HepG2 (cell line): Measurements from ENCODE around the gene BCL2L11. TPM values are rescaled to one million over a fixed set of nuclear protein-coding genes. Genes with fewer than 3 reads are reported as not detected.

ENCODE experiments used
- CCAR2 ChIP-seq: fragments of 200-400 bp; formaldehyde crosslinking; optimal IDR thresholded peaks from 2 replicates; pipeline ENCODE3; 2018; ENCODE audit warnings: low read depth, mild to moderate bottlenecking, low read length, moderate library complexity
- ELF1 ChIP-seq: sonication (generic); formaldehyde crosslinking; IDR thresholded peaks from 2 replicates; pipeline ENCODE4 v1.4.0; 2020; ENCODE audit warnings: missing genetic modification reagents
- FOXP1 ChIP-seq, 2 experiments: fragments of 450-650 bp in 1 of 2; IDR thresholded peaks; 2 replicates each; pipeline ENCODE4 v1.6.1; 2017 to 2018; ENCODE audit warnings: antibody characterized with exemption in 1 of 2
- KAT2B ChIP-seq: fragments of 150-350 bp; IDR thresholded peaks from 2 replicates; pipeline ENCODE4 v1.6.1; 2014; ENCODE audit warnings: low read depth, low read length, borderline replicate concordance
- KLF6 ChIP-seq: IDR thresholded peaks from 2 replicates; pipeline ENCODE4 v1.8.0; 2016; ENCODE audit warnings: missing biosample characterization, missing genetic modification reagents
- NFYC ChIP-seq: IDR thresholded peaks from 2 replicates; pipeline ENCODE4 v1.6.1; 2016; ENCODE audit warnings: missing genetic modification reagents, missing compliant biosample characterization
- SMC3 ChIP-seq: IDR thresholded peaks from 2 replicates; pipeline ENCODE4 v1.6.1; 2011; ENCODE audit warnings: low read length, improper control_type of control experiment
- STAG1 ChIP-seq: sonication (generic); formaldehyde crosslinking; IDR thresholded peaks from 2 replicates; pipeline ENCODE4 v1.4.0; 2020; ENCODE audit warnings: missing genetic modification reagents
- THAP11 ChIP-seq: IDR thresholded peaks from 2 replicates; pipeline ENCODE4 v1.6.1; 2016; ENCODE audit warnings: missing biosample characterization, missing genetic modification reagents
- ZBTB38 ChIP-seq: sonication (generic); formaldehyde crosslinking; IDR thresholded peaks from 2 replicates; pipeline ENCODE4 v1.5.1; 2020; ENCODE audit warnings: mild to moderate bottlenecking, missing genetic modification reagents
- ZKSCAN8 ChIP-seq: IDR thresholded peaks from 2 replicates; pipeline ENCODE4 v1.6.1; 2016; ENCODE audit warnings: borderline replicate concordance, missing genetic modification reagents, missing compliant biosample characterization
- ZMYM2 ChIP-seq: sonication (generic); formaldehyde crosslinking; IDR thresholded peaks from 2 replicates; pipeline ENCODE4 v1.8.0; 2022; ENCODE audit warnings: mild to moderate bottlenecking, missing genetic modification reagents
- ZNF256 ChIP-seq: sonication (generic); formaldehyde crosslinking; conservative IDR thresholded peaks from 2 replicates; pipeline ENCODE4 v1.4.0; 2020; ENCODE audit warnings: missing genetic modification reagents
- ZNF333 ChIP-seq: sonication (generic); formaldehyde crosslinking; IDR thresholded peaks from 2 replicates; pipeline ENCODE4 v1.4.0; 2020; ENCODE audit warnings: mild to moderate bottlenecking, missing genetic modification reagents, borderline replicate concordance
- ZSCAN21 ChIP-seq: sonication (generic); formaldehyde crosslinking; IDR thresholded peaks from 2 replicates; pipeline ENCODE4 v1.8.0; 2022; ENCODE audit warnings: mild to moderate bottlenecking, missing genetic modification reagents, moderate library complexity, borderline replicate concordance
- polyA plus RNA-seq, 8 experiments: library from polyadenylated mRNA; depleted of rRNA in 3 of 8; stranded (reverse) in 7 of 8; unstranded in 1 of 8; fragments of >200 nt; fragmentation: Illumina TruSeq in 4 of 8; extraction: Trizol in 4 of 8; gene quantifications; 2 replicates each; pipeline versions ENCODE4 v1.2.1 to v1.2.3, GENCODE V29; 2011 to 2016; ENCODE audit warnings: low read depth in 4 of 8, missing spikeins in 1 of 8, mixed read lengths in 1 of 8; ENCODE audit not compliant: insufficient read depth in 1 of 8
- total RNA-seq, 5 experiments: library from RNA; depleted of rRNA; stranded (reverse); fragments of >200 nt; fragmentation: Illumina TruSeq; extraction: Trizol; gene quantifications; 2 replicates each; pipeline ENCODE4 v1.2.3, GENCODE V29; 2016; ENCODE audit warnings: low read depth in 1 of 5
- TF ChIP-seq, protein P1 (sequence below): sonication (generic); formaldehyde crosslinking; IDR thresholded peaks from 2 replicates; pipeline ENCODE4 v1.4.0; 2020; ENCODE audit warnings: missing genetic modification reagents
- TF ChIP-seq, protein P2 (sequence below): sonication (generic); formaldehyde crosslinking; IDR thresholded peaks from 2 replicates; pipeline ENCODE4 v1.4.0; 2020; ENCODE audit warnings: missing genetic modification reagents, borderline replicate concordance
- TF ChIP-seq, protein P3 (sequence below): sonication (generic); formaldehyde crosslinking; IDR thresholded peaks from 2 replicates; pipeline ENCODE4 v1.8.0; 2022; ENCODE audit warnings: missing genetic modification reagents, low read depth, mild to moderate bottlenecking, borderline replicate concordance
- TF ChIP-seq, protein P4 (sequence below): sonication (generic); formaldehyde crosslinking; IDR thresholded peaks from 2 replicates; pipeline ENCODE4 v1.4.0; 2020; ENCODE audit warnings: missing genetic modification reagents
- TF ChIP-seq, protein P5 (sequence below): sonication (generic); formaldehyde crosslinking; IDR thresholded peaks from 2 replicates; pipeline ENCODE4 v1.5.0; 2020; ENCODE audit warnings: missing genetic modification reagents
- TF ChIP-seq, protein P6 (sequence below): sonication (generic); formaldehyde crosslinking; IDR thresholded peaks from 2 replicates; pipeline ENCODE4 v1.4.0; 2020; ENCODE audit warnings: missing genetic modification reagents
- TF ChIP-seq, protein P7 (sequence below): IDR thresholded peaks from 2 replicates; pipeline ENCODE4 v1.6.1; 2016; ENCODE audit warnings: low read depth

The BCL2L11 gene
- total and polyA plus RNA-seq, 2 of the 13 experiments (the other 11 are each of a cell fraction or from before 2014, with no cell fraction given), result 6.1 to 9.7 TPM

DNA sequence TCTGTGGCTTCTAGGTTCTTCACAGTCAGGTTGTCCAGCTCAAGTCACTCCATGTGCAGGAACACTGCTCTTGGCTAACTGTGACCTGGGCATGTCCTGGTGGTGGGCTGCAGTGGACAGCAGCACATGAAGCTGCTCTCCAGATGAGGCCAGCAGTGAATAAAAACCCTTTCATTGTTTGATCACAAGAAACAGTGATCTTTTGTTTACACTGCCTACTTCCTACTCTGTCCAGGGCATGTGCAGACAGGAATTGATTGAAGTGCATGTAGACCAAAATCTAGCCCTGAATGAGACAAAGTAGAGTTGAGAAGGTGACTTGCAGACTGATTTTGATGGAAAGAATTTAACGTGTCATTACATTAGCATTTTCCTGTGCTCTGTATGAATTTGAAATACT lies 34.9 kb downstream of the BCL2L11 start (continued):
- TF ChIP-seq, protein P1, sequence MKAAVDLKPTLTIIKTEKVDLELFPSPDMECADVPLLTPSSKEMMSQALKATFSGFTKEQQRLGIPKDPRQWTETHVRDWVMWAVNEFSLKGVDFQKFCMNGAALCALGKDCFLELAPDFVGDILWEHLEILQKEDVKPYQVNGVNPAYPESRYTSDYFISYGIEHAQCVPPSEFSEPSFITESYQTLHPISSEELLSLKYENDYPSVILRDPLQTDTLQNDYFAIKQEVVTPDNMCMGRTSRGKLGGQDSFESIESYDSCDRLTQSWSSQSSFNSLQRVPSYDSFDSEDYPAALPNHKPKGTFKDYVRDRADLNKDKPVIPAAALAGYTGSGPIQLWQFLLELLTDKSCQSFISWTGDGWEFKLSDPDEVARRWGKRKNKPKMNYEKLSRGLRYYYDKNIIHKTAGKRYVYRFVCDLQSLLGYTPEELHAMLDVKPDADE (CRISPR knock-in tag), result no peak
- TF ChIP-seq KAT2B (no peak), ZMYM2 (CRISPR knock-in tag) (no peak), ELF1 (CRISPR knock-in tag) (peak; percentile 72), ZNF256 (CRISPR knock-in tag) (no peak), ZNF333 (CRISPR knock-in tag) (no peak), CCAR2 (no peak), ZSCAN21 (CRISPR knock-in tag) (no peak), ZBTB38 (0 out of 2 replicates have a peak, but pooled peaks have one; percentile 28), ZKSCAN8 (CRISPR knock-in tag) (no peak; the same call in 1 of the 2 replicates), KLF6 (CRISPR knock-in tag) (no peak), SMC3 (0 out of 2 replicates have a peak, but pooled peaks have one; percentile 7), FOXP1 (IDR thresholded peaks at IDR 0.05) (no peak), FOXP1 (CRISPR knock-in tag; IDR thresholded peaks at IDR 0.05) (peak; percentile 43; the same call in 1 of the 2 replicates), THAP11 (0 out of 2 replicates have a peak, but pooled peaks have one; percentile 20), STAG1 (CRISPR knock-in tag) (peak; percentile 33), NFYC (CRISPR knock-in tag) (0 out of 2 replicates have a peak, but pooled peaks have one; percentile 9)
- TF ChIP-seq, protein P2, sequence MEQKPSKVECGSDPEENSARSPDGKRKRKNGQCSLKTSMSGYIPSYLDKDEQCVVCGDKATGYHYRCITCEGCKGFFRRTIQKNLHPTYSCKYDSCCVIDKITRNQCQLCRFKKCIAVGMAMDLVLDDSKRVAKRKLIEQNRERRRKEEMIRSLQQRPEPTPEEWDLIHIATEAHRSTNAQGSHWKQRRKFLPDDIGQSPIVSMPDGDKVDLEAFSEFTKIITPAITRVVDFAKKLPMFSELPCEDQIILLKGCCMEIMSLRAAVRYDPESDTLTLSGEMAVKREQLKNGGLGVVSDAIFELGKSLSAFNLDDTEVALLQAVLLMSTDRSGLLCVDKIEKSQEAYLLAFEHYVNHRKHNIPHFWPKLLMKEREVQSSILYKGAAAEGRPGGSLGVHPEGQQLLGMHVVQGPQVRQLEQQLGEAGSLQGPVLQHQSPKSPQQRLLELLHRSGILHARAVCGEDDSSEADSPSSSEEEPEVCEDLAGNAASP (CRISPR knock-in tag), result peak; percentile 23; the same call in 1 of the 2 replicates
- TF ChIP-seq, protein P3, sequence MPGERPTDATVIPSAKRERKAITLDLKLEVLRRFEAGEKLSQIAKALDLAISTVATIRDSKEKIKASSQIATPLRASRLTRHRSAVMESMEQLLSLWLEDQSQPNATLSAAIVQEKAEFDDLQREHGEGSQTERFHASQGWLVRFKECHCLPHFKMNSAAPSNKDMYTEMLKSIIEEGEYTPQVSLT (CRISPR knock-in tag), result no peak
- TF ChIP-seq, protein P4, sequence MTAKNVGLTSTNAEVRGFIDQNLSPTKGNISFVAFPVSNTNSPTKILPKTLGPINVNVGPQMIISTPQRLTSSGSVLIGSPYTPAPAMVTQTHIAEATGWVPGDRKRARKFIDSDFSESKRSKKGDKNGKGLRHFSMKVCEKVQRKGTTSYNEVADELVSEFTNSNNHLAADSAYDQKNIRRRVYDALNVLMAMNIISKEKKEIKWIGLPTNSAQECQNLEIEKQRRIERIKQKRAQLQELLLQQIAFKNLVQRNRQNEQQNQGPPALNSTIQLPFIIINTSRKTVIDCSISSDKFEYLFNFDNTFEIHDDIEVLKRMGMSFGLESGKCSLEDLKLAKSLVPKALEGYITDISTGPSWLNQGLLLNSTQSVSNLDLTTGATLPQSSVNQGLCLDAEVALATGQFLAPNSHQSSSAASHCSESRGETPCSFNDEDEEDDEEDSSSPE (CRISPR knock-in tag), result no peak
- TF ChIP-seq, protein P5, sequence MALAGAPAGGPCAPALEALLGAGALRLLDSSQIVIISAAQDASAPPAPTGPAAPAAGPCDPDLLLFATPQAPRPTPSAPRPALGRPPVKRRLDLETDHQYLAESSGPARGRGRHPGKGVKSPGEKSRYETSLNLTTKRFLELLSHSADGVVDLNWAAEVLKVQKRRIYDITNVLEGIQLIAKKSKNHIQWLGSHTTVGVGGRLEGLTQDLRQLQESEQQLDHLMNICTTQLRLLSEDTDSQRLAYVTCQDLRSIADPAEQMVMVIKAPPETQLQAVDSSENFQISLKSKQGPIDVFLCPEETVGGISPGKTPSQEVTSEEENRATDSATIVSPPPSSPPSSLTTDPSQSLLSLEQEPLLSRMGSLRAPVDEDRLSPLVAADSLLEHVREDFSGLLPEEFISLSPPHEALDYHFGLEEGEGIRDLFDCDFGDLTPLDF (CRISPR knock-in tag), result no peak
- TF ChIP-seq, protein P6, sequence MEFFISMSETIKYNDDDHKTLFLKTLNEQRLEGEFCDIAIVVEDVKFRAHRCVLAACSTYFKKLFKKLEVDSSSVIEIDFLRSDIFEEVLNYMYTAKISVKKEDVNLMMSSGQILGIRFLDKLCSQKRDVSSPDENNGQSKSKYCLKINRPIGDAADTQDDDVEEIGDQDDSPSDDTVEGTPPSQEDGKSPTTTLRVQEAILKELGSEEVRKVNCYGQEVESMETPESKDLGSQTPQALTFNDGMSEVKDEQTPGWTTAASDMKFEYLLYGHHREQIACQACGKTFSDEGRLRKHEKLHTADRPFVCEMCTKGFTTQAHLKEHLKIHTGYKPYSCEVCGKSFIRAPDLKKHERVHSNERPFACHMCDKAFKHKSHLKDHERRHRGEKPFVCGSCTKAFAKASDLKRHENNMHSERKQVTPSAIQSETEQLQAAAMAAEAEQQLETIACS (CRISPR knock-in tag), result no peak
- TF ChIP-seq, protein P7, sequence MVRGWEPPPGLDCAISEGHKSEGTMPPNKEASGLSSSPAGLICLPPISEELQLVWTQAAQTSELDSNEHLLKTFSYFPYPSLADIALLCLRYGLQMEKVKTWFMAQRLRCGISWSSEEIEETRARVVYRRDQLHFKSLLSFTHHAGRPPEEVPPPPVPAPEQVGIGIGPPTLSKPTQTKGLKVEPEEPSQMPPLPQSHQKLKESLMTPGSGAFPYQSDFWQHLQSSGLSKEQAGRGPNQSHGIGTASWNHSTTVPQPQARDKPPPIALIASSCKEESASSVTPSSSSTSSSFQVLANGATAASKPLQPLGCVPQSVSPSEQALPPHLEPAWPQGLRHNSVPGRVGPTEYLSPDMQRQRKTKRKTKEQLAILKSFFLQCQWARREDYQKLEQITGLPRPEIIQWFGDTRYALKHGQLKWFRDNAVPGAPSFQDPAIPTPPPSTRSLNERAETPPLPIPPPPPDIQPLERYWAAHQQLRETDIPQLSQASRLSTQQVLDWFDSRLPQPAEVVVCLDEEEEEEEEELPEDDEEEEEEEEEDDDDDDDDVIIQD (CRISPR knock-in tag), result no peak
